Testis (tissue), 3 donors: ENCODE results near the gene MAP3K1. TPM values are rescaled to one million over a fixed set of nuclear protein-coding genes. Genes with fewer than 3 reads are reported as not detected.

ENCODE experiments used
- DNase-seq: peaks from one replicate; pipeline ENCODE4 v3.0.0-alpha.2; 2019
- H3K27ac ChIP-seq, 2 donors: fragments of 200-600 bp; sonication (generic); one replicate each; pipeline ENCODE4 v1.5.1; 2019
- H3K27me3 ChIP-seq: fragments of 200-600 bp; sonication (generic); one replicate; pipeline ENCODE4 v1.5.1; 2019
- H3K36me3 ChIP-seq: fragments of 200-600 bp; sonication (generic); one replicate; pipeline ENCODE4 v1.5.1; 2017; ENCODE audit warnings: low read depth; ENCODE audit errors: missing control alignments
- H3K4me1 ChIP-seq: fragments of 200-600 bp; sonication (generic); one replicate; pipeline ENCODE4 v1.5.1; 2019
- H3K4me3 ChIP-seq, 2 donors: fragments of 200-600 bp; sonication (generic); one replicate each; pipeline ENCODE4 v1.5.1; 2017 to 2019
- H3K9me3 ChIP-seq: fragments of 200-600 bp; sonication (generic); one replicate; pipeline ENCODE4 v1.5.1; 2017
- CTCF ChIP-seq, 3 experiments: fragments of 450-650 bp in 2 of 3; fragments of 200-600 bp in 1 of 3; sonication (generic) in 1 of 3; IDR thresholded peaks; one replicate each; pipeline ENCODE4 v1.5.1; 2016 to 2019; ENCODE audit warnings: antibody characterized with exemption in 3 of 3, mild to moderate bottlenecking in 2 of 3, moderate library complexity in 1 of 3
- POLR2A ChIP-seq: fragments of 450-650 bp; IDR thresholded peaks from one replicate; pipeline ENCODE4 v1.6.1; 2017; ENCODE audit warnings: antibody characterized with exemption, mild to moderate bottlenecking, moderate library complexity
- WGBS, 2 donors: methylation state at CpG; one replicate each; pipeline ENCODE4 v1.1.5; 2018; 5-methylcytosine and 5-hydroxymethylcytosine counted together
- intact Hi-C: fragments of 100-400 bp; cut with DNase I; formaldehyde crosslinking; loops from one replicate; pipeline ENCODE4 v1.15.1; 2023; ENCODE audit warnings: low total_unique reads
- polyA plus RNA-seq: library from polyadenylated mRNA; stranded (reverse); fragments of 350-450 nt; fragmentation: Illumina TruSeq; extraction: RNeasy Lipid Tissue Mini Kit (QIAGEN cat#74804); gene quantifications from one replicate; pipeline ENCODE4 v1.2.3, GENCODE V29; 2014; ENCODE audit warnings: low read depth, low replicate concordance; ENCODE audit not compliant: insufficient read depth
- total RNA-seq, 2 donors: library from RNA; depleted of rRNA; stranded (reverse); fragments of >200 nt; gene quantifications; one replicate each; pipeline ENCODE4 v1.2.3, GENCODE V29; 2016

MAP3K1 gene
- total and polyA plus RNA-seq, 3 donors from 2014 or later, result 20.4 to 52.0 (median 42.5) TPM

- WGBS, 2 donors, result 54 to 55% methylated on average over 1 of the region's 1 CpG
These were observed 104.8 kb downstream of the MAP3K1 start for GRCh38 chr5:56919942-56920662.

GRCh38 chr5:56922922-56923321 is 107.6 kb downstream of the MAP3K1 start:
- 97 to 100% methylated on average over 3 to 6 of the region's 6 CpGs for WGBS, 2 donors
- Histone ChIP-seq H3K27ac (no peak overlapping the region), H3K4me3 (no peak overlapping the region), H3K9me3 (no peaks in the 10 kb centered on the region), H3K4me1 (no peaks in the 10 kb centered on the region), H3K36me3 (no peaks in the 10 kb centered on the region), H3K27me3 (no peaks in the 10 kb centered on the region)
- TF ChIP-seq CTCF (IDR thresholded peaks at IDR 0.05) (no peak), POLR2A (no peak)
- intact Hi-C loops, result no loop called here
- no peak for DNase-seq

More at GRCh38 chr5:56919942-56920662, 104.8 kb downstream of the MAP3K1 start:
- Histone ChIP-seq H3K4me1 (no peaks in the 10 kb centered on the region), H3K4me3 (no peak overlapping the region), H3K27me3 (no peaks in the 10 kb centered on the region), H3K27ac (no peak overlapping the region), H3K9me3 (no peaks in the 10 kb centered on the region), H3K36me3 (no peaks in the 10 kb centered on the region)
- intact Hi-C loops, result no loop called here
- DNase-seq, result no peak
- no peak for TF ChIP-seq POLR2A
- no peak for TF ChIP-seq CTCF (IDR thresholded peaks at IDR 0.05)

DNA sequence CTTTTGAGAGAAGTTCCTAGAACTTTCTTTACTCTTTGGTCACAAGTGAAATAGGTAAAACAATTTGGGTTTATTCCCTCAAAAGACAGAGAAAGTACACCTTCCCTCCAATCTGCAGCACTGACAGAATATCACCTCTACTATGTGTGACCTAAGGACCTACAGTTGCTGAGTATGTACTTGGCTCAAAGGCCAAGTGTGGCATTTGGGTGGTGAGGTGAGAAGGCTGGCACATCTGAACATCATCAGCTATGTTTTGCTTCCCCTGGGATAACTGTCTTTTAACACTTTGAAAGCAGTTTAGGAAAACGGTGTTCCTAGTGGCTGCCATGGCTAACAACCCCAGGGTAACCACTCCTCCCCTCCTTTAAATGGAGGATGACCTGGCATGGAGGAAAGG is 119.0 kb downstream of the MAP3K1 start:
- intact Hi-C loops, result no loop called here
- Histone ChIP-seq H3K4me3 (no peak overlapping the region), H3K27me3 (no peaks in the 10 kb centered on the region), H3K9me3 (no peaks in the 10 kb centered on the region), H3K27ac (no peak overlapping the region), H3K4me1 (no peaks in the 10 kb centered on the region), H3K36me3 (no peaks in the 10 kb centered on the region)
- DNase-seq, result no peak
- 73 to 100% methylated on average over 1 of the region's 1 CpG for WGBS, 2 donors
- TF ChIP-seq CTCF (IDR thresholded peaks at IDR 0.05), result no peak
- no peak for TF ChIP-seq POLR2A

GRCh38 chr5:56938858-56939257 is 123.5 kb downstream of the MAP3K1 start:
- Histone ChIP-seq H3K36me3 (no peaks in the 10 kb centered on the region), H3K4me1 (no peaks in the 10 kb centered on the region), H3K9me3 (no peaks in the 10 kb centered on the region), H3K27me3 (no peaks in the 10 kb centered on the region), H3K27ac (no peak overlapping the region), H3K4me3 (no peak overlapping the region)
- intact Hi-C loops, result no loop called here
- TF ChIP-seq CTCF (IDR thresholded peaks at IDR 0.05) (no peak), POLR2A (no peak)
- DNase-seq, result no peak
- 60 to 75% methylated on average over 1 of the region's 1 CpG for WGBS, 2 donors

- H3K36me3 ChIP-seq, result no peaks in the 10 kb centered on the region
- TF ChIP-seq POLR2A, result no peak
- TF ChIP-seq CTCF (IDR thresholded peaks at IDR 0.05), result no peak
- H3K4me1 ChIP-seq, result no peaks in the 10 kb centered on the region
- 40 to 63% methylated on average over 1 of the region's 1 CpG for WGBS, 2 donors
- intact Hi-C loops, result no loop called here
- no peaks in the 10 kb centered on the region for H3K27me3 ChIP-seq
- no peak overlapping the region for H3K27ac ChIP-seq
- no peaks in the 10 kb centered on the region for H3K9me3 ChIP-seq
- H3K4me3 ChIP-seq, result no peak overlapping the region
- no peak for DNase-seq
These were observed 126.6 kb downstream of the MAP3K1 start for GRCh38 chr5:56941981-56942380.
